Transverse colon (tissue), 4 donors: ENCODE measurements around the gene SMYD3. TPM values are rescaled to one million over a fixed set of nuclear protein-coding genes. Genes with fewer than 3 reads are reported as not detected.

Experiments used
- DNase-seq: peaks from one replicate; pipeline ENCODE4 v3.0.0-alpha.2; 2019
- H3K27ac ChIP-seq, 4 donors: fragments of 200-600 bp; sonication (generic); 2 replicates each; pipeline ENCODE4 v1.5.1; 2016 to 2018; ENCODE audit warnings: inconsistent platforms in 4 of 4
- H3K27me3 ChIP-seq: fragments of 200-600 bp; sonication (generic); 2 replicates; pipeline ENCODE4 v1.5.1; 2017; ENCODE audit warnings: inconsistent platforms
- H3K36me3 ChIP-seq, 4 donors: fragments of 200-600 bp; sonication (generic); 2 replicates each; pipeline ENCODE4 v1.5.1; 2017 to 2019; ENCODE audit warnings: inconsistent platforms in 4 of 4
- H3K4me1 ChIP-seq, 4 donors: fragments of 200-600 bp; sonication (generic); 2 replicates each; pipeline ENCODE4 v1.5.1; 2017 to 2020; ENCODE audit warnings: inconsistent platforms in 4 of 4
- H3K4me3 ChIP-seq, 4 donors: fragments of 200-600 bp; sonication (generic); 1 replicate in 1 of 4; 2 replicates in 3 of 4; pipeline versions ENCODE4 v1.5.1 to v1.6.1; 2017 to 2019; ENCODE audit warnings: inconsistent platforms in 4 of 4
- H3K9me3 ChIP-seq, 2 donors: fragments of 200-600 bp; sonication (generic); 2 replicates each; pipeline ENCODE4 v1.5.1; 2017 to 2019; ENCODE audit warnings: inconsistent platforms in 2 of 2
- EP300 ChIP-seq: sonication (generic); formaldehyde crosslinking; IDR thresholded peaks from one replicate; pipeline ENCODE4 v1.6.1; 2017; ENCODE audit warnings: antibody characterized with exemption, low read depth
- POLR2A ChIP-seq: fragments of 450-650 bp; IDR thresholded peaks from one replicate; pipeline ENCODE4 v1.6.1; 2016; ENCODE audit warnings: antibody characterized with exemption, mild to moderate bottlenecking, moderate library complexity
- POLR2AphosphoS5 ChIP-seq, 3 donors: sonication (generic); formaldehyde crosslinking; IDR thresholded peaks; one replicate each; pipeline ENCODE4 v1.6.1; 2016; ENCODE audit warnings: antibody characterized with exemption in 3 of 3
- WGBS, 2 donors: methylation state at CpG; one replicate each; pipeline ENCODE4 v1.1.5; 2018; ENCODE audit warnings: low coverage in 1 of 2; 5-methylcytosine and 5-hydroxymethylcytosine counted together
- in situ Hi-C, 4 donors: fragments of 200-750 bp; cut with MboI; loops; one replicate each; pipeline versions ENCODE4 v1.15.0 to v1.15.1; 2017; ENCODE audit warnings: low sequenced_read_pairs in 3 of 4, low pct_ligation_motif_present in 1 of 4, low pct_unique_long_range_greater_than_20kb in 1 of 4
- intact Hi-C: fragments of 100-400 bp; cut with DNase I; formaldehyde crosslinking; loops from one replicate; pipeline ENCODE4 v1.15.1; 2023; ENCODE audit warnings: low total_unique reads
- total RNA-seq, 4 donors: library from RNA; depleted of rRNA; stranded (reverse); fragments of >200 nt; gene quantifications; one replicate each; pipeline ENCODE4 v1.1.0, GENCODE V29; 2016
- TF ChIP-seq, protein P1 (sequence below), 5 experiments: fragments of 200-600 bp in 3 of 5; fragments of 450-650 bp in 2 of 5; sonication (generic) in 3 of 5; IDR thresholded peaks; 1 replicate in 2 of 5; 2 replicates in 3 of 5; pipeline ENCODE4 v1.5.1; 2016 to 2017; ENCODE audit warnings: antibody characterized with exemption in 5 of 5, inconsistent platforms in 3 of 5, mild to moderate bottlenecking in 2 of 5, moderate library complexity in 1 of 5

The SMYD3 gene
- total RNA-seq, 4 donors from 2014 or later = 10.5 to 31.3 (median 25.8) TPM

DNA sequence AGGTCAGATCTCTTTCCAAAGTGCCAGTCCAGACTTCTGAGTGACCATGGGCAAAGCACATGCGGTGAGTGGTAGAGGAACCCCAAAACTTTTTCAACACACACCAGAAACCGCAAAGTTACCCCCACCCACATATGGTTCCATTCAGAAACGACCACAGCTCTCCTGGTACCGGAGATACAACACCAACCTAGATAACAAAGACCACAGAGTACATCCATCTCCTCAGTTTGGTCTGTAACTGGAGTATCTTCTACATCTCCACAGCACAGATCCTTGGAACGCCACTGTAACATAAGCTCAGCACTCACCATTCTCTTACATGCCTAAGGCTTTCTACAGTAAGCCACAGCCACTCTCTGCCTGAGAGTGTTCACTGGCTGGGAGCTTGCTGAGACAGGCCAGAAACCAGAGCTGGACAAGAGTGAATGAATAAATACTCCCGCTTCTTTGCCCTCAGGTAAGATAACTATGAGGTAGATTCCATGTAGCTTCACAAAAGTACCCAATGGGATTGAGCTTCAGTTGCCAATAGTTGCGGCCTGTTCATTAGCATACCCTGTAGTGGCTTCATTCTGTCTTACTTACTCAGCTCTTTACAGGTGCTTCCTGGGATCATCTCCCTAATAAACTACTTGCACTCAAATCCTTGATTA, 81.8 kb downstream of the SMYD3 start:
- peaks cover 0 to 8% (median 0%) of the 10 kb centered on the region in 4 donors for H3K4me1 ChIP-seq
- H3K9me3 ChIP-seq = no peaks in the 10 kb centered on the region
- in situ Hi-C loops = loop anchor here in 1 of 4 donors (25.0 kb wide), 1 partner anchor 413 kb away; no protein-coding TSS in a partner anchor
- H3K36me3 ChIP-seq = no peaks in the 10 kb centered on the region
- intact Hi-C loops = no loop called here
- H3K27ac ChIP-seq = no peak overlapping the region
- TF ChIP-seq, protein P1, sequence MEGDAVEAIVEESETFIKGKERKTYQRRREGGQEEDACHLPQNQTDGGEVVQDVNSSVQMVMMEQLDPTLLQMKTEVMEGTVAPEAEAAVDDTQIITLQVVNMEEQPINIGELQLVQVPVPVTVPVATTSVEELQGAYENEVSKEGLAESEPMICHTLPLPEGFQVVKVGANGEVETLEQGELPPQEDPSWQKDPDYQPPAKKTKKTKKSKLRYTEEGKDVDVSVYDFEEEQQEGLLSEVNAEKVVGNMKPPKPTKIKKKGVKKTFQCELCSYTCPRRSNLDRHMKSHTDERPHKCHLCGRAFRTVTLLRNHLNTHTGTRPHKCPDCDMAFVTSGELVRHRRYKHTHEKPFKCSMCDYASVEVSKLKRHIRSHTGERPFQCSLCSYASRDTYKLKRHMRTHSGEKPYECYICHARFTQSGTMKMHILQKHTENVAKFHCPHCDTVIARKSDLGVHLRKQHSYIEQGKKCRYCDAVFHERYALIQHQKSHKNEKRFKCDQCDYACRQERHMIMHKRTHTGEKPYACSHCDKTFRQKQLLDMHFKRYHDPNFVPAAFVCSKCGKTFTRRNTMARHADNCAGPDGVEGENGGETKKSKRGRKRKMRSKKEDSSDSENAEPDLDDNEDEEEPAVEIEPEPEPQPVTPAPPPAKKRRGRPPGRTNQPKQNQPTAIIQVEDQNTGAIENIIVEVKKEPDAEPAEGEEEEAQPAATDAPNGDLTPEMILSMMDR (IDR thresholded peaks at IDR 0.05) = no peak
- TF ChIP-seq POLR2A (no peak), POLR2AphosphoS5 (IDR thresholded peaks at IDR 0.05) (no peak), EP300 (no peak)
- DNase-seq = no peak
- H3K4me3 ChIP-seq = no peak overlapping the region
- H3K27me3 ChIP-seq = no peaks in the 10 kb centered on the region
- 91% methylated on average over 7 of the region's 7 CpGs; no CpG with 5 or more reads in 1 of the 2 donors for WGBS, 2 donors

DNA sequence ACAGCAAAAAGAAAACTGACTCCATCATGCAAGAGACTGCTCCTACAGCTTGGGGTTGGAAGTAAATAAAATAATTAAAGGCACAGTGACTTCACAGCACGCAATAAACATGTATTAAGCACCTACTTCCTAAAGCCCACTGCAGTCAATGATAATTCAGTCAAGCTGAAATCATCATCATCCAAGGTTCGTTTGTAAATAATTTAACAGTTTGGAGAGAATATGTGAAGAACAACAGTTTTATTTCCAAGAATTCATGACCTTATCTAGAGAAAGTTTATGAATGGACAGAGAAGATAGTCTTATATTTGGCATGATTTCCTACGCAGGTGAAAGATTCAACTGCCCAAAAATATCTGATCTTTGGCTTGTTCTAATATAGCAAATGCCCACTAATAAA, 86.8 kb downstream of the SMYD3 start:
- no peak for DNase-seq
- Histone ChIP-seq H3K4me1 (peaks cover 0 to under 1% (median 0%) of the 10 kb centered on the region in 4 donors), H3K9me3 (no peaks in the 10 kb centered on the region), H3K36me3 (no peaks in the 10 kb centered on the region), H3K27me3 (no peaks in the 10 kb centered on the region), H3K4me3 (no peak overlapping the region), H3K27ac (no peak overlapping the region)
- intact Hi-C loops = no loop called here
- in situ Hi-C loops = no loop called here
- TF ChIP-seq, protein P1 (IDR thresholded peaks at IDR 0.05) = no peak
- no peak for TF ChIP-seq POLR2AphosphoS5 (IDR thresholded peaks at IDR 0.05)
- TF ChIP-seq POLR2A = no peak
- no peak for TF ChIP-seq EP300
- WGBS, 2 donors = 89 to 91% methylated on average over 3 of the region's 3 CpGs

DNA sequence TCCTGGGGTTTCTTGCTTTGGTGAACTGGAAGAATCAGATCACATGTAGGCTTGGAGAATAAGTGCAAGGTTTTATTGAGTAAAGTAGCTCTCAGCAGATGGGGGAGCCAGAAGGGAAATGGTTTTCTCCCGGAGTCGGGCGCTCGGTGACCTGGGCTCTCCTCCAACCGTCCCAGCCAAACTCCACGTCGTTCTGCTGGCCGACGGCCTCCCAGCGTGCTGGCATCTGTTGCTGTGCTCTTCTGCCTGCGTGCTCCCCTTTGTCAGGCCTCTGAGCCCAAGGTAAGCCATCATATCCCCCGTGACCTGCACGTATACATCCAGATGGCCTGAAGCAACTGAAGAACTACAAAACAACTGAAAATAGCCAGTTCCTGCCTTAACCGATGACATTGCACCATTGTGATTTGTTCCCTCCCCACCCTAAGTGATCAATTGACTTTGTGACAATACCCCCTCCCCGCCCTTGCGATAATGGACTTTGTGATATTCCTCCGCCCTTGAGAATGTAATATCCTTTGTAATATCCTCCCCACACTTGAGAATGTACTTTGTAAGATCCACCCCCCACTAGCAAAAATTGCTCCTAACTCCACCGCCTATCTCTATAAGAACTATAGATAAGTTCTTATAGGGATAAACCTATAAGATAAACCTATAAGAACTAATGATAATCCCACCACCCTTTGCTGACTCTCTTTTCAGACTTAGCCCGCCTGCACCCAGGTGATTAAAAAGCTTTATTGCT, 88.3 kb downstream of the SMYD3 start:
- no peak for DNase-seq

More for the DNA sequence above, 88.3 kb downstream of the SMYD3 start:
- in situ Hi-C loops = no loop called here
- H3K27ac ChIP-seq = no peak overlapping the region
- no peaks in the 10 kb centered on the region for H3K27me3 ChIP-seq
- TF ChIP-seq, protein P1 (IDR thresholded peaks at IDR 0.05) = no peak
- TF ChIP-seq POLR2AphosphoS5 (IDR thresholded peaks at IDR 0.05) = no peak
- no peak for TF ChIP-seq POLR2A
- no peak for TF ChIP-seq EP300
- H3K36me3 ChIP-seq = no peaks in the 10 kb centered on the region
- intact Hi-C loops = no loop called here
- no peak overlapping the region for H3K4me3 ChIP-seq
- WGBS, 2 donors = 97 to 100% methylated on average over 8 to 19 of the region's 19 CpGs
- no peaks in the 10 kb centered on the region for H3K9me3 ChIP-seq
- H3K4me1 ChIP-seq = no peaks in the 10 kb centered on the region
